Measurements from ENCODE around the gene NSRP1. TPM values are rescaled to one million over a fixed set of nuclear protein-coding genes. Genes with fewer than 3 reads are reported as not detected.
"Not testable (repeated sequence)": the region's sequence is repeated elsewhere in the genome, so short reads cannot be mapped to it uniquely, and the experiment has no call there.

Gene NSRP1
- total RNA-seq, 1 donor from 2014 or later, result 24.9 TPM

DNA sequence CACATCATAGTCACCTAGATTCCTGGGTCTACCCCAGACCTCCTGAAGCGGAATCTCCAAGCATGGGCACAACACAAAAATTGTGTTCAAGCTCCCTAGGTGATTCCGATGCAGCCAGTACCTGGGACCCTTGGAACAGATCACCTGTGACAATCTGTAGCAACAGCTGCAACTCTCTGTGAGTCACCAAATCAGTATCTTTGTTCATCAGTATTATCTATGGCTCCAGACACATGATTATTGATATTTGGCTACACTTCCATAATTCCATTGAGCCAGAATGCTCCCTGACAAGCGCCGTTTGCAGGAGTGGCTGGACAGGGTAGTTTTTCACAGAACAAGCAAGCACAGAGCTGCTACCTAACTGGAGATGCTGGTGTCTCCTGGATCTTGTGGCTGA is 102.7 kb downstream of the NSRP1 start:
- intact Hi-C loops (cut with micrococcal nuclease), result no loop called here

DNA sequence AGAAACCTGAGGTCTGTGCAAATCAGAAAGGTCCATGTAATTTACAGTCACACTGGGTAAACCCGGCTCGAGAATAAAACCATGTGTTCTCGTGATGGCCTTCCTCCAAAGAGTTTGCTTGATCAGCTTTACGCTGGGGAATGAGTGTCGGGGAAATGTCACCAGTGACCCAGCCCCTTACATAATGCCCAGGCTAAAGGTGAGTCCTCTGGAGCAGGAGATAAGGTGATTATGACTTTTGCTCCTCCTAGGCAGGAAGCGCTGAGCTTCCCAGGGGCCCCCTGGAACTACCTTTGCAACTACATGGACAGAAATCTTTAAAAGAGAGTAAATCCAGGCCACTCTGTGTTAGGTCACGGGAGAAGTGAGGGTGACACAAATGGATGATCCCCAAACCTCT is 103.2 kb downstream of the NSRP1 start:
- intact Hi-C loops (cut with micrococcal nuclease), result no loop called here

DNA sequence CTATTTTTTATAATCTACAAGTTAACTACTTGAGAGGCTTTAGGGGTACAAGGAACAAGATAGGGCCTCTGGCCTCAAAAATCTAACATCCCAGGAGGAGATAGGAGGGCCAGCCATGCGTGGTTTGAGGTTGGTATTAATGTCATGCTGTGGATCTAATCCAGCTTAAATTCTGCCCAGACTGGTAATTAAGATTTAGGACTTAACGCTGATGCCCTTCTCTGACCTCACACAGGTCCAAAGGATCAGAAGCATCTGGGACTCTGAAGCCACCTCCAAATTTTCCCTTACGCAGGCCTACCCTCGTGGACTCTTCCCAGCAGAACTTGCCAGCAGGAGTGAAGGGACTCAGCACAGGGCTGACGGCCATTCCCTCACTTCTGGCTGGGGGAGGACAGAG is 103.8 kb downstream of the NSRP1 start:
- intact Hi-C loops (cut with micrococcal nuclease), result no loop called here

DNA sequence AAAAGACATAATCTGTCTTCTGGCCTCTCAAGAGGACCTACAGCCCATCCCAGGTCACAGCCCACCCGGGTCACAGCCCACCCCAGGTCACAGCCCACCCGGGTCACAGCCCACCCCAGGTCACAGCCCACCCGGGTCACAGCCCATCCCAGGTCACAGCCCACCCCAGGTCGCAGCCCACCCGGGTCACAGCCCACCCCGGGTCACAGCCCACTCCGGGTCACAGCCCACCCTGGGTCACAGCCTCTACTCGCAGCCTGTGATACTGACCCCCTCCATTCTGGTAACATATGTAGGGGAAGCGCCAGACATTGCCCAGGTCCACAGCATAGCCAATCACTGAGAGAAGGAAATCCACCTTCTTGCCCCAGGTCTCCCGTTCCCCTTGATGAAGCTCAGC is 104.7 kb downstream of the NSRP1 start:
- intact Hi-C loops (cut with micrococcal nuclease), result no loop called here

DNA sequence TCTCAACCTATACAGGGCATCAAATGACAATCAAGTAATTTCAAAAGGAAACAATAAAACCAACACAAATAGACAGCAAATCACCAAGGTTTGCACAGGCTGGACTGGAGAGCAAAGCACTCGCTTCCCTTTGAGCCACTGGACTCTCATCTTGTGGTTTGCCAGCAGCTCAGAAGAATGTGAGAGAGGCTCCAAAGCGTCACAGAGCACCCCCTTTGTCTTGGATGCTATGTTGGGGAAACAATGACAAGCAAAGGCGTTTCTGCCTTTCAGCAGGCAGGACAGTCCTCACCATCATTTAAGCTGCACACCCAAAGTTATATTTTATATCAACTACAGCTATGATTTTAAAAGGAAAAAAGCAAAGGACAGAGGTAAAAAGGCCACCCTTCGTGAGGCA is 105.6 kb downstream of the NSRP1 start:
- intact Hi-C loops (cut with micrococcal nuclease), result no loop called here

DNA sequence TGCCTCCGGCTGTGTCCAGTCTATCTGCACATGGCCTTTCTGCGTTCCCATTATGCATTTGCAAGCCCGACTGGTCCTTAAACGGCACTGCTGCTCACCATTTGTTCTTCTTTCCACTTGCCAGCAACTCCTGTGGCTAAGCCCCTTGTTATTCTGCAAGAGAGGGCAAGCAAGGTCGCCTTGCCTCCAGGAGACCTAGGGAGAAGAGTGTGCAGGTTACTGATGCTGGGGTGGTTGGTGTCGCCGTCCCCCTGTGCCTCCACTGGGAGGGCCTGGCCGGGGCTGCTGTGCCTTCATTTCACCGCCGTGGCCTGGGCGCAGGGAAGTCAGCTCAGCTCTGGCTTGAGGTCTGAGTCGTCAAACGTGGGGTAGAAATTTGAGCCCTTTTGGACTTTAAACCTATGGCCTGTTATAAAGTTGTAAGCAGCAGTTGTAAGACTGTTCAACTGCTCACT is 106.1 kb downstream of the NSRP1 start:
- intact Hi-C loops (cut with micrococcal nuclease), result no loop called here

DNA sequence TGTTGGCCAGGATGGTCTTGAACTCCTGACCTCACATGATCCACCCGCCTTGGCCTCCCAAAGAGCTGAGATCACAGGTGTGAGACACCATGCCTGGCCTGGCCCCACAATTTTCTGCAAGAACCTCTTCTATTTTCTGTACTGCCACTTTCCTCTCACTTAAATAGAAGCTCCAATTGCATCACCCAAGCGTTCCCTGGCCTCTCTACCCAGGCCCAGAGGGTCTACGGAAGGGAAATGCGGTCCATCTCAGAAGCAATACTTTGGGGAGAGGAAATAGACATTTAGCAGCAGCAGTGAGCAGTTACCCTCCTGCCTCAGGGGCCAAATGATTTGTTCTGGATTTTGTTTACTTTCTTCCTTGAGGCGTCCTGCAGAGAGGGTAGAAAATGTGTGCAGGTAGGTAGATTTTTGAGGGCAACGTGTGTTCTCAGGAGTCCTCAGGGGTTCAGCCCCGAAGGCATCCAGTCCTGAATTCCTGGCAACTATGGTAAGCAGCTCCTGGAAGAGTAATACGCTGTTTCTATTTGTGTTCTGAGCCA is 107.9 kb downstream of the NSRP1 start:
- intact Hi-C loops (cut with micrococcal nuclease), result no loop called here

DNA sequence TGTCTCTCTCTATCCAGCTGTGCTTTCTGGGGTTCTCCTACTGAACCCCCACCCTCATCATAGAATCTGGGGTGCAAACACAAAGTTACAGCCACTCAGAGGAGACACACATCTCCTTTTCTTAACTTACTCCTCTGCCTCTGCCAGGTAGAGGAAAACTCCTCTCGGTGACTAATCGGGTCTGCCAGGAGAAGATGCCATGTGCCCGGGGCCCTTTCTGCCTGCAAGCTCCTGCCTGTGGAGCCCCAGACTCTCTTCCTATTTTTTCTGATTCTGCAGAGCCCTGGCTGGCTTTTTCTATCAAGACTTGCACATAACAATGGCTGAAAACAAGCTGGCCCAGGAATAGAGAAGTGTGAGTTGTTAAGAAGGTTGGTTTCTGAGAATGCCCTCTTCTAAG is 108.5 kb downstream of the NSRP1 start:
- intact Hi-C loops (cut with micrococcal nuclease), result no loop called here

DNA sequence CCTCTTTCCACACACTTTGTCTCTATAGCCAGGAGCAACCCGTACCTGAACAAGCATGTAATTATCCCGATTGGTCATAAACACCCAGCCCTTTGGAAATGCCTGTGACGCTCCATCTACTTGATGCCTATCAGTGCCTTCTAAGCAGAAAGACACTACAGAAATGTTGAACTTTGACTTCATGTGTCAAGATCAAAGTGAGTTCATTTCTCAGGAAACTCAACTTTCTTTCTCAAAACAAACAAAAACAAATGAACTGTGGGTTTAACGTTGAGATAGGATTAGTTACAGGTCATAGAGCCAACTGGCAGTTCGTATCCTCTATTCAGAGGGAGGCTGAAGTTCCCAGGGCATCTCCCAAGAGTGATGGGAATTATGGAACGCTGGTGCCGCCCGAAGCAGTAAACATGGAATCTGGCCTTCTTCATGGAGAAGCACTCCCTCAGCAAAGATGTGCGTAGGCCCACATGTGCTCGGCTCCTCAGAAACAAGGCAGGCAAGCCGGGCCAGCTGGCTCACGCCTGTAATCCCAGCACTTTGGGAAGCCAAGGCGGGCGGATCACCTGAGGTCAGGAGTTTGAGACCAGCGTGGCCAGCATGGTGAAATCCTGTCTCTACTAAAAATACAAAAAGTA is 109.4 kb downstream of the NSRP1 start:
- intact Hi-C loops (cut with micrococcal nuclease), result no loop called here

DNA sequence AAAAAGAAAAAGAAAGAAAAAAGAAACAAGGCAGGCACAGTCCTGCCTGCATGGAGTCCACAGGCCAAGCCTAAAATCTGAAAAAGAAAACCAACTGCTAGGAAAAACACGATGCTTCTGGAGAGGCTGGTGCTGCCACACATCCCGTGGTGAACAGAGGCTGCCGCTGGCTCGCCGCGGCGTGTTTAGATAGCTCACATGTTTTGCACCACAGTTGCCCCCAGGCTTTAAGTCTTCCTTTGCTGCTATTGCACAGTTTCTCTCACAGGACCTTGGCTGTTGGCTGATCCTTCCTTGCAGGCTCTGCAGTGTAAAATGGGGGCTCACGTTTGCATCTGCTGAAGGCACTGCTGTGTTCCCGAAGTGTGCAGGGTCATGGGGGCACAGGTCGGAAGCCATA is 110.3 kb downstream of the NSRP1 start:
- intact Hi-C loops (cut with micrococcal nuclease), result no loop called here

DNA sequence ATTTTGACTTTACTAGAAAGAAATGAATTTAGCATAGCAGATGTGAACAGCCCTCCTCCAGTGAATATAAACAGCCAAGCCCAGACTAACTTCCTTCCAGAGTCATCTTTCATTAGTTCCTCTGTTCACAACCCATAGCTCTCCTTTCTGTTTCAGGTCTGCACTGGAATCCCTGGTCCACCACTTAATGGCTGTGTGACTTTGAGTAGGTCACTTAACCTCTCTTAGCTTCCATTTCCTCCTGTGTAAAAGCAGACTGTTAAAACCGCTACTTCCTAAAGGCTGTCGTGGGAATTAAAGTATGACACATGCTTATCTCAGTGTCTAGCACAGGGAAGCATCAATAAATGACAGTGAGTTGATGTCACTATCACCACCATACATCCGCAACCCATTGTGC is 111.4 kb downstream of the NSRP1 start:
- intact Hi-C loops (cut with micrococcal nuclease), result no loop called here

DNA sequence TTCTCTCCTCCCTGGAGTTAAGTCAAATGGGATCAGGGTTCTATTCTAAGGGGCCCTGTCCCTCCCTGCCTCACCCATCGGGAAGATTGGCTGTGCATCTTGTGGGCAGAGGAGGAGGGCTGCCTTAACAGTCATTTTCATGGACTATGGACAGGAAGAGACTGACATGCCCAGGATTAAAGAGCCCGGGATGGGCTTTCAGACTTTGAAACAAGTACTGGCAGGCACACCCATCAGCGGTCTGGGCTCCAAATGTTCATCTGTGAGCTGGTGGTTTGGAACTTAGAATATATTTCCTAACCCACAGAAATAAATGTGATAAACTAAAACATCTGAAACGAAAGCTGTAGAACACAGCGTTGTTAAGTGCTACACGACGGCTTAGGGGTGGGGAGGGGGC is 112.4 kb downstream of the NSRP1 start:
- intact Hi-C loops (cut with micrococcal nuclease), result no loop called here

DNA sequence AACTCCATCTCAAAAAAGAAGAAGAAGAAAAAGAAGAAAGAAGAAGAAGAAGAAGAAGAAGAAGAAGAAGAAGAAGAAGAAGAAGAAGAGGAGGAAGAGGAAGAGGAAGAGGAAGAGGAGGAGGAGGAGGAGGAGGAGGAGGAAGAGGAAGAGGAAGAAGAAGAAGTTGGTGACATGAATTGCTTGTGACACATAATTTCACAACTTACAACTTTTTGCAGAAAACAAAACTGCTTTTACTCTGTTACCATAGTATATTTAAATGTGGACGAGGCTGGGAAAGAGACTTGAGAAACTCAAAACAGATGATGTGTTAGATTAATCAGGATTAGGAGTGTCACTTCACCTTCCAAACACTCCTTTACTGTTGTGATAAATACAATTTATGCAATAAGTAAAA is 113.4 kb downstream of the NSRP1 start:
- intact Hi-C loops (cut with micrococcal nuclease), result not testable (repeated sequence)

DNA sequence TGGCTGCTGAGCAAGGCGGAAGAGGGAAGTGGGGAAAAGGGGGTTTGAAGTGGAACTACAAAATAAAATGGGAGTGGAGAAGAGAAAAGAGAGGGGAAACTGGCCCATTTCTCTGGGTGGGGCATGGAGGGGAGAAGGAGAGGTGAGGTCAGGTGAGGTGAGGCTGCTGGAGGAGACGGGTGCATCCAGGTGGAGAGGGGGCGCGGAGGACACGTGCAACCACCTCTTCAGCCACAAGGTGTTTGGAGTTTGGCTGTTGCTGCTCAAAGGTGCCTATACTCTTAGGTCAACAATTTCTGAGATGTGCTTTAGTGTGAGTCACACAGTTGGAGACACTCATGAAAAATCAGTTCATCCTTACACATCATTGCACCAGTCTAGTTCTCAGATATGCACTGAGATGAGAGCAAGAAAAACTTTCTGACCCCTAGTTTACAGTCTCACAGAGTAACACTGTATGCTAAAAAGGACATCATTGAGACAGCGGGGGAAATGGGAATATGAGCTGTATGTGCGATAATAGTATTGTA is 114.0 kb downstream of the NSRP1 start:
- intact Hi-C loops (cut with micrococcal nuclease), result no loop called here

DNA sequence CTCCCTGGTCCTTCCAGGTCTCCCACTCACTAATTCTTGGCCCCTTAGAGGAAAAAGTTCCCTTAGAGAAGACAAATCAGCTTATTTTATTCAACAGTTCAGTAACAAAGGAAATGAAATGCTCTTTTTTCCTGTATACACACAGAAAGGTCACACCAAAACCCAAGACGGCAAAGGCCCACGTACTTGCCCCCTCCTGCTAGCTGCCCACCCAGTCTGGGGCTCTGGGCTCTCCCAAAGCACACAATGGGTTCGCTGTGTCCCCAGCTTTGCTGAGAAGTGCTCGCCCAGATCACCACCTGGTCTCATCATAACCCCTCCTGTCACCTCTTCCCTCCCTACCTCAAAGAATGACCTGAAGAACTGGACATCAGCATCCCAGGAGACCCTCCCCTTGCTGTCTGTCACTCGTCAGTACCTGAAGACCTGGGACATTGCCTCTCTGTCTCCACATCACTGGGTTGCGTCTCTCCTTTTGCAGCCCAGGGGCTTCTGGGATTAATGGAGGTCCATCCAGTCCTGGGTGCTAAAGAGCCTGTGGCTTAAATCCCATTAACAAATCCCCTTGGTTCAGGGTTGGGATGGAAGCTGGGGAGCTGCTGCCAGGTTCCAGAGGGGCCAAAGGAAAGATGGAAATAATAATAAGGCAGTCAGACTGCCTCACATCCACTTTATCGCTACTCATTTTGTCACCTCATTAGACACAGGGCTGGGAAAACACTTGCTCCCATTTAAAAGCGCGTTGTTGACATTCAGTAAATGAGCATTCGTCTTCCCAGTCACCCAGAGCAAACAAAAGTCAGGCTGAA is 115.6 kb downstream of the NSRP1 start:
- intact Hi-C loops (cut with micrococcal nuclease), result no loop called here

DNA sequence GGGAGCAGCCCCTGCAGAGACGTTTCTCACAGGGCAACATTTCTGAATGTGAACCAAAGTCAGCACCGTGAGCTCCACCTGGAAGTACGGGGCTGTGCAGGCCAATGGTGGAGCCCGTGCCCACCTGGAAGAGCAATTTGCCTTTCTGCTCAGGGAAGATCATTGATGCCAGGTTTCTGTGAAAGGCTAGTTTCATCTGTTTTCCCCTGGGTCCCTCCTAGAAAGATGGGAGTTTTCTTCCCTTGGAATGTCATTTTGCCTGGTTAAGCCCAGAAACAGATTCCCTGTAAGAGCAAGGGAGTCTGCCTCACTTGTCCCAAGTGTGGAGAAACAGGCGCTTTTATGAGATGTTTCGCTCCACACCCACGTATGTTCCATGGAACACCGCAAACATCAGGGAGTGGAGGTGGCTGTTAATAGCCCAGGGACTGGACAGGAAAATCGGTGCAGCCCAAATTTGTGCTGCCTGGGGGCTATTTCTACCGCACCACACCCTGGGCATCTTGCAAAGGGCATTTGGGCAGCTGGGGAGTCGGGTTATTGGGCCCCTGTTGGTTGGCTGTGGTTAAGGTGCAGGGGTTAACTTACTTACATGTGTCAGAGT is 116.3 kb downstream of the NSRP1 start:
- intact Hi-C loops (cut with micrococcal nuclease), result no loop called here

DNA sequence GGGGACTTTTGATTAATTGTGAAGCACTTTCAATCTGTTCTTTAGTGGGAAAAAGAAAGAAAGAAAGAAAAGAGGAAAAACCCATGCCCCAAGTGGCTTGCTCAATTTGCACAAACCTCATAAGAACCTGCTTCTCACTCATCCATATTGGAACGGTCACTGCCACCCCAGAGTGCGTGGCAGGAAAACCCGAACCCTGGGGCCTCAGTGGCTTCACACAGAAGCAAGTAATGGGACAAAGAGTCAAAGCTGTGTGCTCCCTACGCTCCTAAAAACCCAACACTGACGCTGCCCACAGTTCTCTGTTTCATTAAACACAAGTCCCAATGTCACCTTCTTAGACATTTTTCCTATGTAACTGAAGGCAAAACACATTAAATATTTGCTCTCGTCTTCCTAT is 117.7 kb downstream of the NSRP1 start:
- intact Hi-C loops (cut with micrococcal nuclease), result loop anchor here (2.0 kb wide), 1 partner anchor 129 kb away; no protein-coding TSS in a partner anchor

DNA sequence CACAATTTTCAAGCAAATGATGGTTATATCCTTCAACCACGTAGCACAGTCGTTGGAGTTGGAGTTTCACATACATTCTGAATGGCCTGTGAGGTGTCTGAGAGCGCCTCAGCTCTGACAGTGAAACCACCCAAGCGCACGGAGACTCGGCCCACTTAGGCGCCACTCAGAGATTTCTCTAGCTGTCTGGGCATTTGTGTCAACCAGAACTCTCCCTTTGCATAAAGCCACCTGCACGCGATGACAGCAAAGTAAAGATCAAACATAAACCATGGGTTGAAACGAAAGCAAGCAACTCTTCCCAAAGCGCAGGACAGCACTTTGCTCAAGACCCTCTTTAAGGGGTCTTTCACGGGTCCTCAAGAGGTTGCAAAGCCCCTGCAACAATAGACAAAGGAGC is 118.3 kb downstream of the NSRP1 start:
- intact Hi-C loops (cut with micrococcal nuclease), result loop anchor here (2.0 kb wide), 1 partner anchor 130 kb away; no protein-coding TSS in a partner anchor

DNA sequence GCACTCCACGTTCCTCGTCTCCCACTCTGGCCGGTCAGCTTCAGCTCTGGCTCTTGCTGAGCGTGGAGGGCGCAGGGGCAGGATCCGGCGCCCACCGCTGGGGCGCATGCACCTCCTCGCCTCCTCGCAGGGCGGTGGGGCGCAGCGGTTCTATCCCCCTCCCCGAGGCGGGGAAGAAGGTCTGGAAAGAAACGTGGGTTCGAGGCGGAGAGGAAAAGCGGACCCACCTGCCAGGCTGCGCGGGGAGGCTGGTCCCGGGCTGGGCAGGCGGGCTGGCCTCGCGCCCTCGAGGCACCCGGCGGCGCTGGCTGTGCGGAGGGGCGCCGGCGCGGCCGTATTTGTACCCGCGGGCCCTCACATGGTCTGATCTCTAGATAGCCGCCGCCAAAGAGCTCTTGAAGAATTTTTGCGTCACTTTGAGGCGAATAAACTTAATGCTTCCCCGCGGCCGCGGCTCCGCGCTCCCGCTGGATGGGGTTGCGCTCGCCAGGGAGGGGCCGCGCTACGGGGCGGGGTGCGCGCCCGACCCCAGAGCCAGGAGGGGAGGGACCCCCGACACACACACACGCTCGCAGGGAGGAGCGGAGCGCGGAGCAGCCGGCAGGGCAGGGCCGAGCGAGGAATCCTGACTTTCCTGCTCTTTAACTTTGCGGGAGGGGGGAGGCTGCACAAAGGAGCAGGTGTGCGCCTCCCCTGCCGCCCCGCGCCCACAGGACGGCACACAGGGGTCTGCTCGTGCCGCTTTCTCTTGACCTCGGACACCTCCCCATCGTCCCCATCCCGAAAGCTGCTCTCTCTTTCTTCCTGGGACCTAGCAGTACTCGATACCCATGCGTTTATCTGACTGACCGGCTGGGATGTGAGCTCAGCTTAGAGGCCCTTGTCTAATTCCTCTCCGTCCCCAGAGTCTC is 119.0 kb downstream of the NSRP1 start, which contains the start of gene SLC6A4:
SLC6A4 (minus strand) TSS at position 312 of the 911 bp plus-strand sequence. CDS start 13,739 bp downstream, outside the sequence.
- intact Hi-C loops (cut with micrococcal nuclease), result loop anchor here (2.0 kb wide), 1 partner anchor 131 kb away; no protein-coding TSS in a partner anchor
